Testis (tissue), 2 donors: ENCODE measurements around the gene ZNF618.

Source experiments
- CTCF ChIP-seq, 3 experiments: fragments of 450-650 bp in 2 of 3; fragments of 200-600 bp in 1 of 3; sonication (generic) in 1 of 3; IDR thresholded peaks; one replicate each; pipeline ENCODE4 v1.5.1; 2016 to 2019; ENCODE audit warnings: antibody characterized with exemption in 3 of 3, mild to moderate bottlenecking in 2 of 3, moderate library complexity in 1 of 3
- POLR2A ChIP-seq: fragments of 450-650 bp; IDR thresholded peaks from one replicate; pipeline ENCODE4 v1.6.1; 2017; ENCODE audit warnings: antibody characterized with exemption, mild to moderate bottlenecking, moderate library complexity

GRCh38 chr9:113989017-113989713 lies 113.1 kb downstream of the ZNF618 start:
- TF ChIP-seq CTCF (IDR thresholded peaks at IDR 0.05) (no peak), POLR2A (no peak)
